Natural killer cell (primary cell): Measurements from ENCODE around the gene MKRN3. TPM values are rescaled to one million over a fixed set of nuclear protein-coding genes. Genes with fewer than 3 reads are reported as not detected.

Experiments used
- ATAC-seq, 3 donors: fragments of 150-1000 bp in 2 of 3; fragments of 200-7000 bp in 1 of 3; cut with Tn5 transposase; 1 replicate in 1 of 3; 2 replicates in 2 of 3; pipeline ENCODE4 v1.10.0; 2021; ENCODE audit warnings: mild to moderate bottlenecking in 2 of 3, moderate library complexity in 2 of 3
- DNase-seq, 2 donors: peaks; one replicate each; pipeline versions ENCODE4 v3.0.0 to v3.0.0-alpha.2; 2013 to 2021; ENCODE audit warnings: mixed read lengths in 1 of 2
- H3K27ac ChIP-seq: one replicate; pipeline ENCODE4 v1.5.1; 2013; ENCODE audit warnings: mild to moderate bottlenecking, low read length
- H3K27me3 ChIP-seq: one replicate; pipeline ENCODE4 v1.6.1; 2013; ENCODE audit warnings: low read length; ENCODE audit not compliant: control insufficient read depth, insufficient read depth
- H3K36me3 ChIP-seq: one replicate; pipeline ENCODE4 v1.6.1; 2013; ENCODE audit warnings: low read length; ENCODE audit not compliant: control insufficient read depth, insufficient read depth
- H3K4me1 ChIP-seq: one replicate; pipeline ENCODE4 v1.6.1; 2013; ENCODE audit warnings: low read length; ENCODE audit not compliant: control insufficient read depth, insufficient read depth
- H3K4me3 ChIP-seq: one replicate; pipeline ENCODE4 v1.5.1; 2013; ENCODE audit warnings: low read length
- H3K9me3 ChIP-seq: one replicate; pipeline ENCODE4 v1.6.1; 2013; ENCODE audit warnings: low read length; ENCODE audit not compliant: control insufficient read depth, insufficient read depth
- H3K27ac Mint-ChIP-seq, 2 donors: one replicate each; pipeline ENCODE4 v1.8.0; 2022; ENCODE audit warnings: mild to moderate bottlenecking in 2 of 2, mixed read lengths in 2 of 2, moderate library complexity in 1 of 2
- H3K27me3 Mint-ChIP-seq, 2 donors: one replicate each; pipeline ENCODE4 v1.8.0; 2022; ENCODE audit warnings: low read depth in 2 of 2, mixed read lengths in 2 of 2
- H3K36me3 Mint-ChIP-seq: one replicate; pipeline ENCODE4 v1.8.0; 2022; ENCODE audit warnings: mixed read lengths
- H3K4me1 Mint-ChIP-seq, 2 donors: one replicate each; pipeline ENCODE4 v1.8.0; 2022; ENCODE audit warnings: mixed read lengths in 2 of 2
- H3K4me3 Mint-ChIP-seq: one replicate; pipeline ENCODE4 v1.8.0; 2022; ENCODE audit warnings: mild to moderate bottlenecking, moderate library complexity, mixed read lengths
- H3K9me3 Mint-ChIP-seq, 2 donors: one replicate each; pipeline ENCODE4 v1.8.0; 2022; ENCODE audit warnings: mixed read lengths in 2 of 2
- CTCF ChIP-seq: fragments of 200-600 bp; IDR thresholded peaks from one replicate; pipeline ENCODE4 v1.8.0; 2022; ENCODE audit warnings: antibody characterized with exemption
- WGBS: methylation state at CpG from one replicate; pipeline ENCODE4 v1.1.7; 2013; ENCODE audit warnings: missing lambda C conversion rate; ENCODE audit not compliant: insufficient coverage; 5-methylcytosine and 5-hydroxymethylcytosine counted together
- intact Hi-C: fragments of 100-400 bp; cut with micrococcal nuclease; formaldehyde crosslinking; loops from one replicate; pipeline ENCODE4 v1.14.2; 2022
- total RNA-seq, 4 donors: library from RNA; stranded (reverse); fragments of 120-200 nt in 1 of 4; gene quantifications; one replicate each; pipeline versions ENCODE4 v1.2.3 to v1.2.4, GENCODE V29; 2013 to 2022

Gene MKRN3
- total RNA-seq, 3 donors from 2014 or later (not counting 1 experiment from before 2014, with no cell fraction given), result 0.30 to 4.7 (median 1.8) TPM

- no peaks in the 10 kb centered on the region for H3K27me3 Mint-ChIP-seq
- intact Hi-C loops, result no loop called here
- peaks cover 0 to 2% of the 10 kb centered on the region in 2 donors for H3K9me3 Mint-ChIP-seq
- no peak overlapping the region for H3K27ac Mint-ChIP-seq
- 62% methylated on average over 5 of the region's 5 CpGs for WGBS
- peaks cover 0 to 6% of the 10 kb centered on the region in 2 donors for H3K4me1 Mint-ChIP-seq
- Histone ChIP-seq H3K9me3 (no peaks in the 10 kb centered on the region), H3K27me3 (no peaks in the 10 kb centered on the region), H3K4me1 (no peaks in the 10 kb centered on the region), H3K4me3 (no peak overlapping the region), H3K27ac (no peak overlapping the region), H3K36me3 (no peaks in the 10 kb centered on the region)
- DNase-seq (no peak), ATAC-seq (no peak)
- no peaks in the 10 kb centered on the region for H3K36me3 Mint-ChIP-seq
- no peak for TF ChIP-seq CTCF
- H3K4me3 Mint-ChIP-seq, result no peak overlapping the region
Observed at GRCh38 chr15:23569151-23569925, 3.9 kb downstream of the MKRN3 start.

GRCh38 chr15:23570486-23570885, 5.0 kb downstream of the MKRN3 start:
- H3K27ac Mint-ChIP-seq, result no peak overlapping the region
- 35% methylated on average over 3 of the region's 3 CpGs for WGBS
- Histone ChIP-seq H3K27me3 (no peaks in the 10 kb centered on the region), H3K27ac (no peak overlapping the region), H3K36me3 (no peaks in the 10 kb centered on the region), H3K4me1 (no peaks in the 10 kb centered on the region), H3K4me3 (no peak overlapping the region), H3K9me3 (no peaks in the 10 kb centered on the region)
- no peaks in the 10 kb centered on the region for H3K9me3 Mint-ChIP-seq
- H3K36me3 Mint-ChIP-seq, result no peaks in the 10 kb centered on the region
- DNase-seq (no peak), ATAC-seq (no peak)
- intact Hi-C loops, result no loop called here
- no peaks in the 10 kb centered on the region for H3K27me3 Mint-ChIP-seq
- H3K4me3 Mint-ChIP-seq, result no peak overlapping the region
- no peak for TF ChIP-seq CTCF
- peaks cover 0 to 6% of the 10 kb centered on the region in 2 donors for H3K4me1 Mint-ChIP-seq

- H3K4me1 ChIP-seq, result no peaks in the 10 kb centered on the region
- DNase-seq (no peak), ATAC-seq (no peak)
- H3K4me3 ChIP-seq, result no peak overlapping the region
- no peak overlapping the region for H3K27ac ChIP-seq
- no peaks in the 10 kb centered on the region for H3K36me3 Mint-ChIP-seq
- H3K27me3 ChIP-seq, result no peaks in the 10 kb centered on the region
- intact Hi-C loops, result no loop called here
- H3K27ac Mint-ChIP-seq, result no peak overlapping the region
- no peak for TF ChIP-seq CTCF
- H3K27me3 Mint-ChIP-seq, result no peaks in the 10 kb centered on the region
- peaks cover 0 to 6% of the 10 kb centered on the region in 2 donors for H3K4me1 Mint-ChIP-seq
- 76% methylated on average over 3 of the region's 4 CpGs for WGBS
- H3K9me3 ChIP-seq, result no peaks in the 10 kb centered on the region
- H3K9me3 Mint-ChIP-seq, result no peaks in the 10 kb centered on the region
- H3K36me3 ChIP-seq, result no peaks in the 10 kb centered on the region
- H3K4me3 Mint-ChIP-seq, result no peak overlapping the region
Observed at GRCh38 chr15:23572844-23573243, 7.4 kb downstream of the MKRN3 start.

GRCh38 chr15:23574742-23575141, 9.3 kb downstream of the MKRN3 start:
- H3K27ac Mint-ChIP-seq, result no peak overlapping the region
- intact Hi-C loops, result no loop called here
- no peaks in the 10 kb centered on the region for H3K4me1 ChIP-seq
- H3K27me3 Mint-ChIP-seq, result no peaks in the 10 kb centered on the region
- peaks cover 0 to 6% of the 10 kb centered on the region in 2 donors for H3K4me1 Mint-ChIP-seq
- no peak for TF ChIP-seq CTCF
- no peak overlapping the region for H3K4me3 ChIP-seq
- WGBS, result 30% methylated on average over 3 of the region's 3 CpGs
- H3K9me3 Mint-ChIP-seq, result no peaks in the 10 kb centered on the region
- no peaks in the 10 kb centered on the region for H3K27me3 ChIP-seq
- no peak overlapping the region for H3K27ac ChIP-seq
- H3K36me3 Mint-ChIP-seq, result no peaks in the 10 kb centered on the region
- H3K4me3 Mint-ChIP-seq, result no peak overlapping the region
- no peaks in the 10 kb centered on the region for H3K9me3 ChIP-seq
- ATAC-seq (no peak), DNase-seq (no peak)
- no peaks in the 10 kb centered on the region for H3K36me3 ChIP-seq
